ENCODE data around the gene IGFBP5.

- TF ChIP-seq CTCF (IDR thresholded peaks at IDR 0.05) (no peak), POLR2A (IDR thresholded peaks at IDR 0.05) (no peak)
These were observed 36.6 kb downstream of the IGFBP5 start for GRCh38 chr2:216658757-216659156.
